ENCODE data around the gene GPBP1.
"Not testable (repeated sequence)": the region's sequence is repeated elsewhere in the genome, so short reads cannot be mapped to it uniquely, and the experiment has no call there.

GPBP1 gene

GRCh38 chr5:57211039-57211438 lies 37.2 kb downstream of the GPBP1 start:
- no peak for DNase-seq

GRCh38 chr5:57215629-57216195 lies 41.9 kb downstream of the GPBP1 start:
- no peak for DNase-seq

GRCh38 chr5:57216714-57217113 lies 42.9 kb downstream of the GPBP1 start:
- no peak for DNase-seq

DNA sequence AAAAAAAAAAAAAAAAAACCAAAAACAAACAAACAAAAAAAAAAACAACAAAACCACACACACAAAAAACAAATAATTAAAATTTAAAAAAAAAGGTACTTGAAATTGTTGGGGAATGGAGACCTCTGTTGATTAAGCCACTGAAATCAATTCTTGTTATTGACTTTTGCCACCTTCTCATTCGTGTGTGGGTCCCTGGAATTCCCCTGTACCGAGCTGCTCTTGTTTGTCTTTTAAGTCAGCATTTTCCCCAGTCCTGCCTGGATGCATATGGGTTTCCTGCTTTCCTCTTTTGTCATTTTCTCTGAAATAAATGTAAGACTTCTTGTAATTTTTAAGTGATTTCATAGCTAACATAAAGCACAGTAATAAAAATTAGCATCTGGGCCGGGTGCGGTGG lies 45.5 kb downstream of the GPBP1 start:
- DNase-seq, result no peak

- peak; percentile 91 for DNase-seq
These were observed 47.2 kb downstream of the GPBP1 start for GRCh38 chr5:57221049-57221568.

DNA sequence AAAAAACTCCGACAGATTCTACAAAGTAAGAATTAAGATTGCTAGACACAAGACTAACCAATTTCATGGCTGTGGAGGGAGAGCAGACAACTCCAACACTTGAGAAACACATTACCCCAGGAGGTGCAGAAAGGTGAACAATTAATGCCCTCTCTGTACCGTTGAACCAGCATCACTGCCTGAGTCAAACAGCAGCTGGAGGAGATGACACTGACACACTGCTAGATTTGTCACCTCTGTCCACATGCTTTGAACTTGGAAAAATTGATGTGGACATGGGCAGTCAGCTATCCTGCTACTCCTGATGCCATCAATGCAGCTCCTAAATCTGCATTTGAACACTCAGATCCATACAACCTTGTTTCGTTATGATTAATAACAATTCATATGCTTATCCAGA lies 51.7 kb downstream of the GPBP1 start:
- DNase-seq, result no peak

DNA sequence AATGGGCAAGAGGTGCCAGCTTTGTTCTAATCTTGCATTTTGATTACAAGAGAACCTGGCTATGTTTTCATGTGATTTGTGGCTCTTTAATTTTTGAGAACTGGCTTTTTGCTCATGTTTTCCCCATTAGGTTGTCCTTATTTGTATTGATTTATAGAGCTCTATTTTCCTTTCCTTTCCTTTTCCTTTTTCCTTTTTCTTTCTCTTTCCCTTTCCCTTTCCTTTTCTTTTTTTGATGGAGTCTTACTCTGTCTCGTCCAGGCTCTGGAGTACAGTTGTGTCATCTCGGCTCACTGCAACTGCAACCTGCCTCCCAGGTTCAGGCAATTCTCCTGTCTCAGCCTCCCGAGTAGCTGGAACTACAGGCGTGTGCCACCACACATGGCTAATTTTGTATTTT lies 55.5 kb downstream of the GPBP1 start:
- DNase-seq, result no peak

- no peak for DNase-seq
These were observed 57.7 kb downstream of the GPBP1 start for GRCh38 chr5:57231607-57232006.

DNA sequence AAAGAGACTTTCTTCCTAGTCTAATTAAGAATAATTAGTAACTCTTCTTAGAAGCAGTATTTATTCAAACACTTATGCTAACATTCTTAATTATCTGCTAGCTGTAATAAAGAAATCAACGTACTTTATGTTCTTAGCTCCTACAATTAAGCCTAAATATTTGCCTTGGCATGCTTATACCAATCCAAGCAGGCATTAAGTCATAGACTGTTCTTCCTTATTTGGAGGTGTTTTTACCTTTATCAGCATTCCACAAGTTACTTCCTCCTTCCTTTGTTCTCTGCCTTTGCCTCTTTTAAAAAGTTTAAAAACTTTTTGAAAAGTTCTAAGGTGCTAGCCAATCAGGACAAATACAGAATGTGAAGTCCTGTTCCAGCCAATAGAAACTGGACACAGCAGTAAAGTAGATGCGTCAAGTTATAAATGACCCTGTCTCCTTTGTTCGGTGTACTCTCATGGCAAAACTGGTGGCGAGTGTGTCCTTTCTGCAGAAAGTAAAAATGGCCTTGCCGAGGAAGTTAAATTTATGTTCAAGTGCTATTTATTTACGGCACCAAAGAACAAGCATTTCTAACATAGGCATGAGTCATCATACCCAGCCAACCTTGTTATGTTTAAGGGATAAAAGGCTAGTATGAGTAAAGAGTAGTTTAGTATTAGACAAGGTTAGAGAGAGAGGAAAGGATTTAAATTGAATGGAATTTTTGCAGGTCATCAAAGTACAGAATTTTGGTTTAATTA lies 58.6 kb downstream of the GPBP1 start:
- DNase-seq, result no peak

GRCh38 chr5:57243286-57244137 lies 69.7 kb downstream of the GPBP1 start:
- no peak for DNase-seq

GRCh38 chr5:57244331-57244730 lies 70.5 kb downstream of the GPBP1 start:
- DNase-seq, result no peak

DNA sequence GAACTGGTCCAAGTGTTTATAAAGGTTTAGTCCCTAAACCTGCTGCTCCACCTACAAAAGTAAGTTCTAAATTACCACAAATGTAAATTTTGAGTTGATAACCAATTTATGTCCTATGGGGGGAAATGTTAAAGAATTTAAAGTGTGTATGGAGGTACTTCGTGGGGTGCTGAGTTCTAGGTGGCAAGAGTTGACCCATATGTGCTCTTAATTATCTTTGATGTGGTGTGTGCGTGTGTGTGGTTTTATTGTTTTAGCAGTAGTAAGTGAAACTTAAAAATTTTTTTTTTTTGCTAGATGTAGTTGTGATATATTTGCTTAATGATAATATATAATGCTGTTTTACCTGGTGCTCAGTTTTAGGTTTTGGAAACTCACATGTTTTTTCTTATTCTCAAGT lies 72.6 kb downstream of the GPBP1 start:
- DNase-seq, result no peak

DNA sequence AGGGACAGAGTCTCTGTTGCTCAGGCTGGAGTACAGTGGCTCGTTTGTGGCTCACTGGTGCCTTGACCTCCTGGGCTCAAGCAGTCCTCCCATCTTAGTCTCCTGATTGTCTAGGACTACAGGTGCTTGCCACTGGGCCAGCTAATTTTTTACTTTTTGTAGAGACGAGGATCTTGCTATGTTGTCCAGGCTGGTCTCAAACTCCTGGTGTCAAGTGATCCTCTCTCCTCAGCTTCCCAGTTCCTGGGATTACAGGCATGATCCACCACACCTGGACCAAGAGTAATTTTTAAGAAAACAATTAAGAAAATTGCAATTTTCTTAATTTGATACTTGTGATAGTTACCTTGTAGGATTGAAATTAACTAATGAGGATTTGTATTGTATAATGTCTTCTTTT lies 73.9 kb downstream of the GPBP1 start:
- DNase-seq, result no peak

GRCh38 chr5:57249265-57249874 lies 75.5 kb downstream of the GPBP1 start:
- DNase-seq, result no peak

- DNase-seq, result no peak
These were observed 84.2 kb downstream of the GPBP1 start for GRCh38 chr5:57258052-57258451.

GRCh38 chr5:57258943-57259342 lies 85.1 kb downstream of the GPBP1 start:
- no peak for DNase-seq

- no peak for DNase-seq
These were observed 85.8 kb downstream of the GPBP1 start for GRCh38 chr5:57259704-57260103.

- DNase-seq, result no peak
These were observed 88.7 kb downstream of the GPBP1 start for GRCh38 chr5:57262541-57262940.

GRCh38 chr5:57267805-57268204 lies 93.9 kb downstream of the GPBP1 start:
- DNase-seq, result peak; percentile 9

GRCh38 chr5:57276353-57276752 lies 102.5 kb downstream of the GPBP1 start:
- DNase-seq, result no peak

GRCh38 chr5:57277085-57277484 lies 103.2 kb downstream of the GPBP1 start:
- no peak for DNase-seq

DNA sequence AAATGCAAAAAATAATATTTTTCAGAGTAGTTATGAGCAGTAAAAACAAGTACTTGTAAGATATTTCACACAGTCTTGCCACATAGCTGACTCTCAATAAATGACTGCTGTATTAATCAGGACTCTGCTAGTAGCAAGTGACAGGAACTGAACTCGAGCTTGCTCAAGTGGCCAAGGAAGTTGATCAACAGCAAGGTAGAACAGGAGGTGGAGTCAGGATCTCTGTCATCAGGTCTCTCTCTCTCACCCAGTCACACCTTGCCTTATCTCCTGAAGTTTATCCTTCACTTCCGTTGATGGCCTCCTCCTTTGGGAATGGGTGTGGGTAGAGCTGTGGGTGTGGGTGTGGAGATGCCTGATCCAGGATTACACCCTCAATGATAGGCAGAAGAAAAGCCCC lies 107.0 kb downstream of the GPBP1 start:
- DNase-seq, result no peak

DNA sequence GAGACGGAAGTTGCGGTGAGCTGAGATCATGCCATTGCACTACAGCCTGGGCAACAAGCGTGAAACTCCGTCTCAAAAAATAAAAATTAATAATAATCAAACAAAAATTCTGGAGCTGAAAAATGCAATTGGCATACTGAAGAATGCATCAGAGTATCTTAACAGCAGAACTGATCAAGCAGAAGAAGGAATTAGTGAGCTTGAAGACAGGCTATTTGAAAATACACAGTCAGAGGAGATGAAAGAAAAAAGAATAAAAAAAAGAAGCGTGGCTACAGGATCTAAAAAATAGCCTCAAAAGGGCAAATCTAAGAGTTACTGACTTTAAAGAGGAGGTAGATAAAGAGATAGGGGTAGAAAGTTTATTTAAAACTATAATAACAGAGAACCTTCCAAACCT lies 111.2 kb downstream of the GPBP1 start:
- DNase-seq, result not testable (repeated sequence)

All from eye (tissue), 1 donor.